Ishikawa (cell line): ENCODE results near the gene RHOB.

ENCODE experiments used
- CEBPB ChIP-seq: IDR thresholded peaks from 2 replicates; pipeline ENCODE4 v1.6.1; 2012
- CREB1 ChIP-seq: IDR thresholded peaks from 2 replicates; pipeline ENCODE4 v1.6.1; 2012; ENCODE audit warnings: low read depth
- EGR1 ChIP-seq: IDR thresholded peaks from 2 replicates; pipeline ENCODE4 v1.6.1; 2012
- EP300 ChIP-seq: IDR thresholded peaks from 2 replicates; pipeline ENCODE4 v1.6.1; 2012; ENCODE audit warnings: borderline replicate concordance
- FOXM1 ChIP-seq: IDR thresholded peaks from 2 replicates; pipeline ENCODE4 v1.6.1; 2012; ENCODE audit warnings: low read depth, borderline replicate concordance
- NFIC ChIP-seq: IDR thresholded peaks from 2 replicates; pipeline ENCODE4 v1.6.1; 2012
- RAD21 ChIP-seq: IDR thresholded peaks from 2 replicates; pipeline ENCODE4 v1.6.1; 2012; ENCODE audit warnings: low read depth
- REST ChIP-seq: IDR thresholded peaks from 2 replicates; pipeline ENCODE4 v1.6.1; 2012; ENCODE audit warnings: low read depth, mild to moderate bottlenecking
- TAF1 ChIP-seq: IDR thresholded peaks from 2 replicates; pipeline ENCODE4 v1.6.1; 2012; ENCODE audit warnings: low read depth, mild to moderate bottlenecking
- TCF12 ChIP-seq: IDR thresholded peaks from 2 replicates; pipeline ENCODE4 v1.6.1; 2012; ENCODE audit warnings: low read depth
- TEAD4 ChIP-seq: IDR thresholded peaks from 2 replicates; pipeline ENCODE4 v1.6.1; 2012
- USF1 ChIP-seq: IDR thresholded peaks from 2 replicates; pipeline ENCODE4 v1.6.1; 2012
- YY1 ChIP-seq: IDR thresholded peaks from 2 replicates; pipeline ENCODE4 v1.6.1; 2012; ENCODE audit warnings: low read depth
- ZBTB7A ChIP-seq: IDR thresholded peaks from 2 replicates; pipeline ENCODE4 v1.6.1; 2012; ENCODE audit warnings: low read depth
- TF ChIP-seq, protein P1 (sequence below): IDR thresholded peaks from 2 replicates; pipeline ENCODE4 v1.6.1; 2012

The RHOB gene

GRCh38 chr2:20490300-20491181 lies 43.7 kb downstream of the RHOB start:
- TF ChIP-seq, protein P1, sequence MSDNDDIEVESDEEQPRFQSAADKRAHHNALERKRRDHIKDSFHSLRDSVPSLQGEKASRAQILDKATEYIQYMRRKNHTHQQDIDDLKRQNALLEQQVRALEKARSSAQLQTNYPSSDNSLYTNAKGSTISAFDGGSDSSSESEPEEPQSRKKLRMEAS: no peak
- TF ChIP-seq TCF12 (no peak), TEAD4 (no peak), TAF1 (no peak), EGR1 (no peak), YY1 (no peak), FOXM1 (no peak), NFIC (no peak), EP300 (no peak), REST (no peak), RAD21 (no peak), ZBTB7A (no peak), CREB1 (no peak), CEBPB (no peak), USF1 (no peak)

- TF ChIP-seq RAD21: no peak
- TF ChIP-seq, protein P1: no peak
- no peak for TF ChIP-seq TEAD4
- TF ChIP-seq USF1: no peak
- no peak for TF ChIP-seq NFIC
- TF ChIP-seq CREB1: no peak
- TF ChIP-seq EP300: no peak
- no peak for TF ChIP-seq FOXM1
Measured at GRCh38 chr2:20491739-20492531, 45.1 kb downstream of the RHOB start.

DNA sequence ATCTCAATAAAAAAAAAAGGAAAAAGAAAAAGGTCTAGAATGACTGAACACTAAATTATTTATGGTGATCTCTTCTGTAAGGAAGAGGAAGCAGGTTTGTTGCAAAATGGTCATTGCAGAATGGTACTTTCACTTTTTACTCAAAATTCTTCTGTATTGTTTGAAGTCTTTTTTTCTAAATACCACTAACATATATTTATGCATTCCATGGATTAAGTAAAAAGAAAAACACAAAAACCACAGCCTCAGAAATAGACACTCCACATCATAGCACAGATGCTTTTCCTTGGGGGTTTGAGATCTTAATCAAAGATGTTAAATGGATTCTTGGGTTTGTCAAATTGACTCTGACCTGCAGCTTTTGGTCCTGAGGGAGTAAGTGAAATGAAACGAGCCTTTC lies 47.4 kb downstream of the RHOB start:
- no peak for TF ChIP-seq USF1
- no peak for TF ChIP-seq CREB1
- no peak for TF ChIP-seq ZBTB7A
- TF ChIP-seq CEBPB: no peak
- TF ChIP-seq YY1: no peak
- TF ChIP-seq, protein P1: no peak
- TF ChIP-seq EGR1: no peak

GRCh38 chr2:20496076-20496872 lies 49.4 kb downstream of the RHOB start:
- TF ChIP-seq, protein P1: no peak

DNA sequence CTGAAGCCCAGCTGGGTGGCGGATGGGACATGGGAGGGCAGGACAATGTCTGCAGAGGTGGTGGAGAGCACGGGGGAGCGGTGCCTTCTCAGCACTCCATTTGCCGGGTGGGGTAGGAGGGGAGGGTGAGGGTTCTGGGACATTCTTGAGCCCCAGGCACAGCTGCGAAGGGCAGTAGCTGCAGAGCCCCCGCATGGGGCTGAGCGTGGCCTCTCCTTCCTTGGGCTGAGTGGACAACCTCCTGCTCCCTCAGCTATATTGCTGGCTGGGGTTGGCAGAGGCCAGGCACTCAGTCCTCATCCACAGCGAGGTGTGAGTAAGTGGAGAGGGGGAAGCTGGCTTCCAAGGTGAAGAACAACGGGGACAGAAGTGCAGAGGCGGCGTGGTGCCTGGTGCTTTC lies 50.1 kb downstream of the RHOB start:
- TF ChIP-seq FOXM1 (no peak), RAD21 (no peak), REST (no peak), CREB1 (no peak)
- TF ChIP-seq, protein P1: no peak
